ENCODE data around the gene PTPRN2.

DNA sequence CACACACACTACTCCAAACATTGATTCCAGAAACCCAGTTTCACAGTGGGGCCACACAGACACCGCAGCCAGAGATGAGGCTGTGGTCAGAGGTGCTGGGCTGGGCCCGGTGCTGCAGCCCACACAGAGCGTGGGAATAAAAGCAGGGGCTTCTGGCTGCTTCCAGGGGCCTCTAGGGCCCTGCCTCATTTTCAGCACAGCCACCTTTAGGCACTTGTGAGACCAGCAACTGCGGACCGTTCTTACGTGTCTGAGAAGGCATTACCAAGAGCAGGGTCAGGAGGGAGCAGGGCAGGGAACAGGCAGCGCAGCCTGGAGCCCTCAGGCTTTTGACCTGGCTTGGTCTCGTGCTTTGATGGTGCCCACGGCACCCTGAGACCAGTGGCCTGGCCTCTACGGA lies 980.4 kb downstream of the PTPRN2 start:
- TF ChIP-seq EP300 (IDR thresholded peaks at IDR 0.05): no peak
- no peak for TF ChIP-seq POLR2A (IDR thresholded peaks at IDR 0.05)
